Measurements from ENCODE around the gene STK11. TPM values are rescaled to one million over a fixed set of nuclear protein-coding genes. Genes with fewer than 3 reads are reported as not detected.

Gene STK11
- total RNA-seq, 4 donors from 2014 or later = 22.8 to 71.8 (median 31.9) TPM

DNA sequence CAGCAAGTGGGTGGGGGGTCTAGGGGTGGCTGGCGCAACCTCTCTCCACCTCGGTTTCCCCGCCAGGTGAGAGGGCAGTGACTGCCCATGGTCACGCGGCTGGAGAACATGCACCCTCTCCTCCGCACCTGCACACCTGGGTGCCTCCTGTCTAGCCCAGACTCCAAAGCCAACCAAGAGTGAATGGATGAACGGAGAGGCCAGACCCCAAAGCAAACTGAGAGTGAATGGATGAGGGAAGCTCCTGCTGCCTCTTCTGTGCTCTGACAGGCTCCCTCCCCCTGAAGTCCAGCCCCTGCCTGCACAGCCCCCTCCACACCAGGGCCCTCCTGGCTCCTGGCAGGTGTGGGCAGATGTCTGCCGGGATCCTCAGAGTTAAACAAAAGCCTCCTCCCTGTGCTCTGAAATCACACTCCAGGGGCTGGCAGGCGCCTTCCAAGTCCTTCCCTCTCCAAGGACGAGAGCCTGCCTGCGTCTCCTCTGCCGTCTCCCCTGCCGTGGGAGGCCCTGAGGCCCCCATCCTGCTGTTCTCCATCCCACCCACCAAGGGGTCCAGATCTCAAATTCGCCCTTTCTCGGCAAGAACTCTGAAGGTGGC, 33.7 kb upstream of the STK11 start:
- TF ChIP-seq, protein P1, sequence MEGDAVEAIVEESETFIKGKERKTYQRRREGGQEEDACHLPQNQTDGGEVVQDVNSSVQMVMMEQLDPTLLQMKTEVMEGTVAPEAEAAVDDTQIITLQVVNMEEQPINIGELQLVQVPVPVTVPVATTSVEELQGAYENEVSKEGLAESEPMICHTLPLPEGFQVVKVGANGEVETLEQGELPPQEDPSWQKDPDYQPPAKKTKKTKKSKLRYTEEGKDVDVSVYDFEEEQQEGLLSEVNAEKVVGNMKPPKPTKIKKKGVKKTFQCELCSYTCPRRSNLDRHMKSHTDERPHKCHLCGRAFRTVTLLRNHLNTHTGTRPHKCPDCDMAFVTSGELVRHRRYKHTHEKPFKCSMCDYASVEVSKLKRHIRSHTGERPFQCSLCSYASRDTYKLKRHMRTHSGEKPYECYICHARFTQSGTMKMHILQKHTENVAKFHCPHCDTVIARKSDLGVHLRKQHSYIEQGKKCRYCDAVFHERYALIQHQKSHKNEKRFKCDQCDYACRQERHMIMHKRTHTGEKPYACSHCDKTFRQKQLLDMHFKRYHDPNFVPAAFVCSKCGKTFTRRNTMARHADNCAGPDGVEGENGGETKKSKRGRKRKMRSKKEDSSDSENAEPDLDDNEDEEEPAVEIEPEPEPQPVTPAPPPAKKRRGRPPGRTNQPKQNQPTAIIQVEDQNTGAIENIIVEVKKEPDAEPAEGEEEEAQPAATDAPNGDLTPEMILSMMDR (IDR thresholded peaks at IDR 0.05; ENCODE audit: low read depth) = no peak

DNA sequence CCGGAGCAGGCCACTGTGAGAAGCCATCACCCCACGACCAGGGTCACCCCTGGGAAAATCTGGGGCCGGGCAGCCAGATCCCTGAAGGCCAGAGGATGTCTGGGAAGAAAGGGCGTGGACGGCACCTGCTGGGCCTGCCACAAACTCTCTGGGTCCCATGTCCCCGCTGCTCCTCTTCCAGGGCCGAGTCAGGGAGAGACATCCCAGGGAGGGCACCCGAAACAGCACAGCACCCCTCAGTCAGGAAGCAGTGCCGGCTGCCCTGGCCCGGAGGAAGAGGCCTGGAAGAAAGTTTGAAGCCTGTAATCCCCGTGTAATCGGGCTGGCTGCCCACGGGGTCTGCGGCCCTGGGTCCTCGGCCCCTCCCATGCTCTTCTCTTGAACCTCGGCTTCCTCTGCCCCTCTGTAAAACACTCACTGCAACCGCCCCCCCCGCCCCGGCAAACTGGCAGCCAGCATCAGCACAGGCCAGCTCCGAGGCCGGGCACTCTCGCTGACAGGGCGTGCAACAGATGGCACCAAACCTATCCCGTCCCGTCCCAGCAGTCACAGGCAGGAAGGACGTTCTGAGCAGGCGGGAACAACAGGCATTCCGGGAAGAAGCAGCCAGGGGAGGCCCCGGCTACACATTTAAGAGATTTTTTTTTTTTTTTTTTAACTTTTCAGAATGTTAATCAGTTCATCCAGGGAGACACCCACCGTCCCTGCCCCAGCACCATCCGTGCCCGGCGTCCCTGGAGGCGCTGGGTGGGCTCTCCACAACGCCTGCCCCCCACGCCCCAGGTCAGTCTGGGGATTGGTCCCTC, 33.0 kb upstream of the STK11 start:
- TF ChIP-seq, protein P1 (IDR thresholded peaks at IDR 0.05; ENCODE audit: low read depth) = no peak

DNA sequence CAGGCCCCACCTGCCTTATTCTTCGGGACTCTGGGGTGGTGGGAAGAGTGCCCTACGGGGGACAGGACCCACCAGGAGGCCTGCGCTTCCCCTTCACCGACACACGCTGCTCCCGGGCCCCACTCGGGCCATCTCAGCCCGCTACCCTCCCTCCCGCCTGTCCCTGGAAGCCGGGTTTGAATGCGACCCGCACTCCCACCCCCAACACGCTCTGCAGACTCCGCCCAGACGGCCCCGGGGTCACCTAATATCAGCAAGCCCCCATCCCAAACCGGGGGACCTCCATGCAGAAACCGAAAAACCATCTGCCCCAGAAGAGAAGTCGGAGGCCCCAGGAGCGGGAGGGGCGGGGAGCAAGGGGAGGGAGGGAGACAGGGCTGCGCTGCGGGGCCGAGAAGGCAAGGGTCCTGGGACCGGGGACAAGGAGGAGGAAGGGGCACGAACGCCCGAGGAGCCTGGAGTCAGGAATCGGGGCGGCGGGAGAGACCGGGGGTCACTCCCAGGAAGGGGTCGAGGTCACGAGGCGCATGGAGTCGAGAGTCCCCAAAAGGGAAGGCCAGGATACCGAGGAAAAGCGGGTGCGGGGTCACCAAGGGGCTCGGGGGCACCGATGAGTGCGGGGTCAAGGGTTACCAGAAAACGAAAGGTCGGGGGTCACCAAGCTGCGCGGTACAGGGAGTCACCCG, 32.3 kb upstream of the STK11 start:
- TF ChIP-seq, protein P1 (IDR thresholded peaks at IDR 0.05; ENCODE audit: low read depth) = no peak

DNA sequence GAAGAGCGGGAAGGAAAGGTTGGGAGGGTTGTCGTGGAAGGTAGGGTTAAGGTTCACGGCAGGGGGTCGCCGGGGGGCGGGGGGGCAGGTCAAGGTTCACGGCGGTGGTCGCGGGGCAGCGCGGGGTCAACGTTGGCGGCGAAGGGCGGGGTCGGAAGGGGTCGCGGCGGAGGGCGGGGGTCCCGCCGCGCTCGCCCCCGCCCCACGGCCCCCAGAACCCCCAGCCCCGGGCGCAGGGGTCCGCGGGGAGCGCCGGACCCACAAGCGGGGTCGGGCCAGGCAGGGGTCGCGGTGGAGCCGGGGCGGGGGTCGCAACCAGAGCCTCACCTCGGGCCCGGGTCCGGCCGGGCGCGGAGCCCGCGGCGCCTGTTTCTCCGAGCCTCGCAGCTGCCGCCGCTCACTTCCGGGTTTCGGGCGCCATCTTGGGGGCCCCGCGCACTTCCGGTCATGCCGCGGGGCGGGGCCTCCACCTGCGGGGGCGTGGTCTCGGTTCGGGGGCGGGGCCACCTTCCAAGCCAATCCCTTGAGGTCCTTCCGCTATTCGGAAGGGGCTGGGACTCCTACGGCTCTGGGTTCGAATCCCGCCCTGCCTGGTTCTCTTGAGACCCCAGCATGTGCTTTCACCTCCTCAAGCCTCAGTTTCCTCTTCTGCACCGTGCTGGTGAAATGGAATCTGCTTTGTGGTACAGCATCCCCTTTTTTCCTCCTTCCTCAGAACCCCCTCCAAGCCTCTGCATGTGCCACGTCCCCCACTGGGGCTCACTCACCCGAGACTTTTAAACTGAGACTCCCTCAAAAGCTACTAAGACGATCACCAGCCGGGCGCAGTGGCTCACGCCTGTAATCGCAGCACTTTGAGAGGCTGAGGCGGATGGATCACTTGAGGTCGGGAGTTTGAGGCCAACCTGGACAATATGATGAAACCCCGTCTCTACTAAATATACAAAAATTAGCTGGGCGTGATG, 31.5 kb upstream of the STK11 start, which contains the start of gene SBNO2:
SBNO2 (minus strand) TSS at position 424 of the 965 bp plus-strand sequence. CDS start 19,992 bp downstream, outside the sequence.
- TF ChIP-seq, protein P1 (IDR thresholded peaks at IDR 0.05; ENCODE audit: low read depth) = no peak

DNA sequence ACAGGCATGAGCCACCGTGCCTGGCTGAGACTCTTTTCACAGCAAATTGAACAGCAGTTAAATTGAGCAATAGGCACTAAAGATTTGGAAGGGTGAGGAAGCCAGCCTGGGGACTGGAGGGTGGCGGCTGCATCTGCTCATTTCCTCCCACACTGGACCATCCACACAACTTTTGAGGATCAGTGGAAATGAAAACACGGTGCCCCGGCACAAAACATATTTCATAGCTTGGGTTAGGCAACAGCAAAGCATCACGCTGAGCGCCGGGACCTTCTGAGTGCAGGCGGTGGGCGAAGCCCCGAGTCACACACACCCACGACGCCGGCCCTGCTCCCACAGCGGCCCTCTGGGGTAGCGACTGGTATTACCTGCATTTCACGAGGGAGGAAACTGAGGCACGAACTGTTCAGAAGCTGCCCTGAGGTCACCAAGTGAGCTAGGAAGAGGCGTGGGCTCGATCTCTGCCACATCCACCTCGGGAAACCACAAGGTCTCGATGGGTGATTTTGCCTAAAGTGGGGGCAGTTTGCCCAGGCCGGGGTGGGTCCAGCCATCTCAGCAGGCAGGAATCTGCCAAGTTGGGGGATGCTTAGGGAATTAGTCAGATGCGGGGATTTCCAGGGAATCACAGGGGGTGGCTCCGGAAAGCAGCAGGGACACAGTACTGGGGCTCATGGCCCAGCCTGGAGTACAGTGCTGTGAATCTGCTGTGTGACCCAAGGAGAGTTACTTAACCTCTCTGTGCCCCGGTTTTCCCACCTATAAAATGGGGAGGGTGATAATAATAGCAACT, 28.1 kb upstream of the STK11 start:
- TF ChIP-seq, protein P1 (IDR thresholded peaks at IDR 0.05; ENCODE audit: low read depth) = no peak

DNA sequence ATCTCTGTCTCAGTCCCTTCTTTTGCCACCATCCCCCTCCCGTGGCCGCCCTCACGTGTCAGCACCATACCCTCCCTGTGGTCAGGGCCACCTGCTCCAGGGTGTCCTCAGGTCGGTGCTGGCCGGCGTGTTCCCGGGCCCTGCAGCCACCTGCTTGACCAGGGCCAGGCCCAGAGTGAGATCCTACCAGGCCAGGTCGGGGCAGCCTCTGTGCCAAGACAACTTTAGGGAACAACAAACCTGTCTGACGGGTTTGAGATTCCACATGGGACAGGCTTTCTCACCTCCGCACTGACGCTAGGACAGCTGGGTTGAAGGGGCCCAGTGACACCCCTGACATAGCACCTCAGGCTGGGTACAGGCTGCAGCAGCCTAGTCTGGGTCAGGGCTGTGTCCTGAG, 24.0 kb upstream of the STK11 start:
- TF ChIP-seq, protein P1 (IDR thresholded peaks at IDR 0.05; ENCODE audit: low read depth) = no peak

All from subcutaneous adipose tissue (tissue), 4 donors.